Thyroid gland (tissue), 4 donors: Measurements from ENCODE around the gene TXNL4A.

ENCODE experiments used
- POLR2A ChIP-seq, 2 donors: fragments of 450-650 bp; IDR thresholded peaks; one replicate each; pipeline ENCODE4 v1.6.1; 2017; ENCODE audit warnings: antibody characterized with exemption in 2 of 2, mild to moderate bottlenecking in 2 of 2, moderate library complexity in 1 of 2
- TF ChIP-seq, protein P1 (sequence below), 6 experiments: fragments of 200-600 bp in 3 of 6; fragments of 450-650 bp in 3 of 6; sonication (generic) in 3 of 6; IDR thresholded peaks; one replicate each; pipeline ENCODE4 v1.5.1; 2016 to 2019; ENCODE audit warnings: antibody characterized with exemption in 6 of 6, mild to moderate bottlenecking in 2 of 6, inconsistent platforms in 1 of 6, moderate library complexity in 1 of 6

GRCh38 chr18:80034852-80035406, 46.6 kb upstream of the TXNL4A start:
- TF ChIP-seq, protein P1, sequence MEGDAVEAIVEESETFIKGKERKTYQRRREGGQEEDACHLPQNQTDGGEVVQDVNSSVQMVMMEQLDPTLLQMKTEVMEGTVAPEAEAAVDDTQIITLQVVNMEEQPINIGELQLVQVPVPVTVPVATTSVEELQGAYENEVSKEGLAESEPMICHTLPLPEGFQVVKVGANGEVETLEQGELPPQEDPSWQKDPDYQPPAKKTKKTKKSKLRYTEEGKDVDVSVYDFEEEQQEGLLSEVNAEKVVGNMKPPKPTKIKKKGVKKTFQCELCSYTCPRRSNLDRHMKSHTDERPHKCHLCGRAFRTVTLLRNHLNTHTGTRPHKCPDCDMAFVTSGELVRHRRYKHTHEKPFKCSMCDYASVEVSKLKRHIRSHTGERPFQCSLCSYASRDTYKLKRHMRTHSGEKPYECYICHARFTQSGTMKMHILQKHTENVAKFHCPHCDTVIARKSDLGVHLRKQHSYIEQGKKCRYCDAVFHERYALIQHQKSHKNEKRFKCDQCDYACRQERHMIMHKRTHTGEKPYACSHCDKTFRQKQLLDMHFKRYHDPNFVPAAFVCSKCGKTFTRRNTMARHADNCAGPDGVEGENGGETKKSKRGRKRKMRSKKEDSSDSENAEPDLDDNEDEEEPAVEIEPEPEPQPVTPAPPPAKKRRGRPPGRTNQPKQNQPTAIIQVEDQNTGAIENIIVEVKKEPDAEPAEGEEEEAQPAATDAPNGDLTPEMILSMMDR (IDR thresholded peaks at IDR 0.05) = no peak
- TF ChIP-seq POLR2A (IDR thresholded peaks at IDR 0.05) = no peak
